GM12874 (cell line): ENCODE measurements around the gene SERP2.

Experiments used
- CTCF ChIP-seq: IDR thresholded peaks from 2 replicates; pipeline ENCODE4 v1.5.1; 2011; ENCODE audit warnings: low read depth, mild to moderate bottlenecking, control low read depth, low read length, moderate library complexity; ENCODE audit not compliant: insufficient read depth

Gene SERP2

GRCh38 chr13:44431150-44431549 is 57.5 kb downstream of the SERP2 start:
- TF ChIP-seq CTCF, result no peak

- no peak for TF ChIP-seq CTCF
These were observed 59.0 kb downstream of the SERP2 start for GRCh38 chr13:44432650-44433049.

DNA sequence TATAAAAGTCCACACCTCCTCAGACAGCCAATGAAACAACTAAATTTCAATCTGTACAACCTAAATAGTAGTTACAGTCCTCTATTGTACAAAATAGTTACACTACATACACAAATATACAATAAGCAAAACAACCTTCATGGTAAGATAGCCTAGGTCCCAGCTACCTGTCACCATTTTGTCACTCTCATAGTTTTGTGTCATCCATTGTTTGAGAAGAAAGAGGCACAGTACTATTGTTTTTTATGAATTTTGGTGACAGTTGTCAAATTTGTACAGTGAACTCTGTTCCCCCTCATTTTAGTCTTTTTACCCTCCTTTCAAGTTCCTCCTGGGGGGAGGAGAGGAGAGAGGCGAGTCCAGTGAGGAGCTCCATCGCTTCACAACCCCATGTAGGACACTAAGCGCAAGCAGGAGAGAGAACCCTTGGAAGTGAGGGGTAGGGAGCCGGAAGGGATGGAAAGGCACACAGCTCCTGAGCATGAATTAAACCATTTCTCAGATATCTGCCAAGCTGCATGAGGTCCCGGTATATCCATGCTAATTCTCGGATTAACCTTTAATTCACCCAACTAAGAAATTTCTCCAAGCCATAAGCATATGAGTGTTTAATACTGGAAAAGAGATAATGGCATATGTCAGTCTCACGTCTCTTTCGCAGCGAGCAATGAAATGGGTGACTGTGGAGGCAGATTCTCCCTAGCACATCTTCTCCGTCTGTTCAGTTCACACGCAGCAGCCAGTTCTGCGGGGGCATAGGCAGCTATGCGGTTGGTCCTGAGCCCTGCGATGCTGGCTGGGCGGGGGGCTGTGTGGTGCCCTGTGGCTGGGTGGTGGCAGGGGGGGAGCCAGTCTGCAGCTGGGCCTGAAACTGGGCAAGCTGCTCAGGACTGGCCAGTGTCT is 60.5 kb downstream of the SERP2 start:
- TF ChIP-seq CTCF, result no peak

DNA sequence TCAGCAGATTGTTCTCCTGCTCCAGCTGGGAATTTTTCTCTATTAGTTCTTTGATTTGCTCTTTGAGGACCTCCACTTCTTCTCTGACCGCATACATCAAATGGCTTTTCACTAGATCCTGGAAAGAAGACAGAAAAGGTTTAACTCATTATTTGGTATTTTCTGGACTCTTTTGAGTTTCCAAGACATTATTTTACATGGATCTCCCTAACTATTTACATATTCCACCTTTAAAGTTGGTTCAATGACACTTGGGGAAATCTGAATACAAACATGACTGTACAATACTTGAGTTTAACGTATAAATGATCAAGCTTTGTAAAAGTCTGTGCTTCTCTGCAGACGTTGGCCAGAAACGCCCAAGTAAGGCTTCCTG is 61.1 kb downstream of the SERP2 start:
- TF ChIP-seq CTCF, result no peak

DNA sequence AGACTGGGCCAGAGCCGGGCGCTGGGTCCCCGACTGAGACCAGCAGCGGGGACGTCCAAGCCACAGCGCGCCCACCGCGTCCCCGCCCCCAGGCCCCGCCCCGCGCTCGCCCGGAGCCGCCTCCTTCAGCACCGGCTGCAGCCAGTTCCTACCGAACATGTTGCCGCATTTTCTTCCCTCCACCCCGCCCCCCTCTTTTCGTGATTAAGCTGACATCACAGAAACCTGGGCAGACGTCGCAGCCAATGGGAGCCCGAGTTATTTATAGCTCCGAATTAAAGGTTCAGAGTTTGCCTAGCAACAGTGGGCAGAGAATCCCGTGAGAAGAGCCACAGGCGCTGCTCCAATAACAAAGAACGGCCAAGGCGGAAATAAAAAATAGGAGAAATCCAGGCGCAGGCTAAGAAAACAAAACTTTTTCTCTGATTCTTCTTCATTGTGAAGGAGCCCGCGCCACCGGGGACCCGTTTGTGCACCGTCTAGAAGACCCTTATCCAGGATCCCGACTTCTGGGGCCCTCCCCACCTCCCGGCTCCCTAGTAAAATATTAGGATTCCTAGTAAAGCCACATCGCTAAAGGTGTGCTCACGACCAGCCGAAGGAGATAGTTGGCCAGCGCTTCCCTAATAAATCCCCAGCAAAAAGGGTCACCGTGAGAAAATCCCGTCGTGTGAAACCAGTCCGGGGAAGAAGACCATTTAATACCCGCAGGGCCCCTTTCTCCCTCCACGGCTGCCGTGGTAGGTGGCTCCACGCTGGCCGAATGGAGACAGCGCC is 61.7 kb downstream of the SERP2 start:
- no peak for TF ChIP-seq CTCF

- no peak for TF ChIP-seq CTCF
These were observed 62.4 kb downstream of the SERP2 start for GRCh38 chr13:44435919-44436510.
